ENCODE data around the gene NANOGP8.
"Not testable (repeated sequence)": the region's sequence is repeated elsewhere in the genome, so short reads cannot be mapped to it uniquely, and the experiment has no call there.

The NANOGP8 gene

GRCh38 chr15:35085176-35085919 is at the start of gene NANOGP8:
Gene NANOGP8 (minus strand): TSS chr15:35085295. CDS start chr15:35085110, 185 bp downstream.
- DNase-seq, result not testable (repeated sequence)

GRCh38 chr15:35134299-35134698 is 49.2 kb upstream of the NANOGP8 start:
- no peak for DNase-seq

GRCh38 chr15:35130245-35130644 is 45.1 kb upstream of the NANOGP8 start:
- no peak for DNase-seq

GRCh38 chr15:35129361-35129760 is 44.3 kb upstream of the NANOGP8 start:
- DNase-seq, result no peak

- no peak for DNase-seq
These were observed 42.6 kb upstream of the NANOGP8 start for GRCh38 chr15:35127717-35128116.

GRCh38 chr15:35126236-35126635 is 41.1 kb upstream of the NANOGP8 start:
- DNase-seq, result no peak

- DNase-seq, result no peak
These were observed 38.6 kb upstream of the NANOGP8 start for GRCh38 chr15:35123743-35124142.

GRCh38 chr15:35121611-35122359 is 36.7 kb upstream of the NANOGP8 start:
- DNase-seq, result no peak

- no peak for DNase-seq
These were observed 35.1 kb upstream of the NANOGP8 start for GRCh38 chr15:35120173-35120572.

GRCh38 chr15:35118960-35119359 is 33.9 kb upstream of the NANOGP8 start:
- DNase-seq, result no peak

- no peak for DNase-seq
These were observed 32.6 kb upstream of the NANOGP8 start for GRCh38 chr15:35117543-35118265.

GRCh38 chr15:35115155-35115725 is 30.1 kb upstream of the NANOGP8 start:
- no peak for DNase-seq

- no peak for DNase-seq
These were observed 27.3 kb upstream of the NANOGP8 start for GRCh38 chr15:35112346-35112745.

GRCh38 chr15:35111861-35112260 is 26.8 kb upstream of the NANOGP8 start:
- DNase-seq, result no peak

- DNase-seq, result no peak
These were observed 23.4 kb upstream of the NANOGP8 start for GRCh38 chr15:35108453-35108852.

- DNase-seq, result no peak
These were observed 22.5 kb upstream of the NANOGP8 start for GRCh38 chr15:35107561-35107960.

- DNase-seq, result no peak
These were observed 22.0 kb upstream of the NANOGP8 start for GRCh38 chr15:35107122-35107521.

- no peak for DNase-seq
These were observed 19.5 kb upstream of the NANOGP8 start for GRCh38 chr15:35104526-35105147.

GRCh38 chr15:35102186-35102585 is 17.1 kb upstream of the NANOGP8 start:
- no peak for DNase-seq

- DNase-seq, result no peak
These were observed 16.2 kb upstream of the NANOGP8 start for GRCh38 chr15:35101335-35101734.

GRCh38 chr15:35098737-35099136 is 13.6 kb upstream of the NANOGP8 start:
- DNase-seq, result no peak

GRCh38 chr15:35095941-35096340 is 10.8 kb upstream of the NANOGP8 start:
- no peak for DNase-seq

- no peak for DNase-seq
These were observed 7.8 kb upstream of the NANOGP8 start for GRCh38 chr15:35092846-35093245.
